Neural progenitor cell (in vitro differentiated cells): ENCODE data around the gene THOC5. TPM values are rescaled to one million over a fixed set of nuclear protein-coding genes. Genes with fewer than 3 reads are reported as not detected.

Experiments
- DNase-seq: peaks from one replicate; pipeline ENCODE4 v3.0.0-alpha.2; 2016; ENCODE audit warnings: low spot score
- H2AFZ ChIP-seq: fragments of 200-600 bp; sonication (generic); replicated peaks from 2 replicates; pipeline ENCODE4 v1.6.1; 2016; ENCODE audit warnings: antibody characterized with exemption
- H3F3A ChIP-seq: fragments of 200-600 bp; sonication (generic); 2 replicates; pipeline ENCODE4 v1.6.1; 2016; ENCODE audit warnings: antibody characterized with exemption, low read depth
- H3K27ac ChIP-seq: fragments of 200-600 bp; sonication (generic); 2 replicates; pipeline ENCODE4 v1.5.1; 2016; ENCODE audit warnings: mild to moderate bottlenecking
- H3K27me3 ChIP-seq: fragments of 200-600 bp; sonication (generic); 2 replicates; pipeline ENCODE4 v1.6.1; 2016; ENCODE audit warnings: mild to moderate bottlenecking, moderate library complexity
- H3K36me3 ChIP-seq: fragments of 200-600 bp; sonication (generic); 2 replicates; pipeline ENCODE4 v1.5.1; 2016
- H3K4me1 ChIP-seq: fragments of 200-600 bp; sonication (generic); 2 replicates; pipeline ENCODE4 v1.6.1; 2016; ENCODE audit warnings: mixed run types
- H3K4me2 ChIP-seq: fragments of 200-600 bp; sonication (generic); 2 replicates; pipeline ENCODE4 v1.6.1; 2016
- H3K4me3 ChIP-seq: fragments of 200-600 bp; sonication (generic); 2 replicates; pipeline ENCODE4 v1.5.1; 2016
- H3K79me2 ChIP-seq: fragments of 200-600 bp; sonication (generic); 2 replicates; pipeline ENCODE4 v1.6.1; 2016; ENCODE audit warnings: low read depth
- H3K9ac ChIP-seq: fragments of 200-600 bp; sonication (generic); 2 replicates; pipeline ENCODE4 v1.6.1; 2016
- H3K9me3 ChIP-seq: fragments of 200-600 bp; sonication (generic); 2 replicates; pipeline ENCODE4 v1.5.1; 2016; ENCODE audit warnings: low read depth
- H4K20me1 ChIP-seq: fragments of 200-600 bp; sonication (generic); 2 replicates; pipeline ENCODE4 v1.6.1; 2016; ENCODE audit warnings: low read depth
- H3K27ac Mint-ChIP-seq: 3 replicates; pipeline ENCODE4 v1.8.0; 2021; ENCODE audit warnings: mixed read lengths
- H3K27me3 Mint-ChIP-seq: 2 replicates; pipeline ENCODE4 v1.8.0; 2022; ENCODE audit warnings: low read depth, mild to moderate bottlenecking, inconsistent platforms, moderate library complexity, mixed read lengths; ENCODE audit not compliant: insufficient read depth
- H3K36me3 Mint-ChIP-seq: 3 replicates; pipeline ENCODE4 v1.8.0; 2021; ENCODE audit warnings: mixed read lengths
- H3K4me1 Mint-ChIP-seq: 3 replicates; pipeline ENCODE4 v1.8.0; 2021; ENCODE audit warnings: mixed read lengths
- H3K4me3 Mint-ChIP-seq: 3 replicates; pipeline ENCODE4 v1.8.0; 2021; ENCODE audit warnings: mild to moderate bottlenecking, moderate library complexity, mixed read lengths
- H3K9me3 Mint-ChIP-seq: 3 replicates; pipeline ENCODE4 v1.8.0; 2020; ENCODE audit warnings: mixed read lengths
- CTCF ChIP-seq: fragments of 200-600 bp; sonication (generic); IDR thresholded peaks from 2 replicates; pipeline ENCODE4 v1.5.1; 2017; ENCODE audit warnings: antibody characterized with exemption, mild to moderate bottlenecking
- EZH2 ChIP-seq: fragments of 200-600 bp; sonication (generic); IDR thresholded peaks from 2 replicates; pipeline ENCODE4 v1.6.1; 2017; ENCODE audit warnings: antibody characterized with exemption, mild to moderate bottlenecking, moderate library complexity
- EZH2phosphoT487 ChIP-seq: fragments of 200-600 bp; sonication (generic); IDR thresholded peaks from 2 replicates; pipeline ENCODE4 v1.6.1; 2017; ENCODE audit warnings: antibody characterized with exemption
- total RNA-seq: library from RNA; depleted of rRNA; stranded (reverse); fragments of >200 nt; gene quantifications from 2 replicates; pipeline ENCODE4 v1.2.3, GENCODE V29; 2015; ENCODE audit warnings: low replicate concordance

THOC5 gene
- total RNA-seq, 1 donor from 2014 or later, result 42.9 TPM

- H3K4me3 Mint-ChIP-seq, result no peak overlapping the region
- peaks cover 22% of the 10 kb centered on the region for H3K4me1 ChIP-seq
- peaks cover 4% of the 10 kb centered on the region for H3K27me3 Mint-ChIP-seq
- H4K20me1 ChIP-seq, result no peaks in the 10 kb centered on the region
- no peak for TF ChIP-seq EZH2phosphoT487
- no peak for TF ChIP-seq CTCF
- no peak for TF ChIP-seq EZH2
- peak overlapping the region; percentile 72 for H3K27ac Mint-ChIP-seq
- H3K79me2 ChIP-seq, result no peaks in the 10 kb centered on the region
- H3K27ac ChIP-seq, result no peak overlapping the region
- H3K4me1 Mint-ChIP-seq, result peaks cover 29% of the 10 kb centered on the region
- no peaks in the 10 kb centered on the region for H3K36me3 ChIP-seq
- H2AFZ ChIP-seq, result no peak overlapping the region
- H3K4me2 ChIP-seq, result no peak overlapping the region
- H3K9me3 ChIP-seq, result no peaks in the 10 kb centered on the region
- no peak overlapping the region for H3K9ac ChIP-seq
- H3K27me3 ChIP-seq, result no peaks in the 10 kb centered on the region
- peaks cover 27% of the 10 kb centered on the region for H3F3A ChIP-seq
- no peaks in the 10 kb centered on the region for H3K9me3 Mint-ChIP-seq
- no peak for DNase-seq
- H3K36me3 Mint-ChIP-seq, result no peaks in the 10 kb centered on the region
- H3K4me3 ChIP-seq, result no peak overlapping the region
Observed at GRCh38 chr22:29458551-29458950, 95.0 kb downstream of the THOC5 start.

- no peaks in the 10 kb centered on the region for H3K36me3 Mint-ChIP-seq
- H3K4me2 ChIP-seq, result no peak overlapping the region
- H3K9me3 ChIP-seq, result no peaks in the 10 kb centered on the region
- TF ChIP-seq EZH2 (no peak), CTCF (no peak), EZH2phosphoT487 (no peak)
- H3K27me3 ChIP-seq, result no peaks in the 10 kb centered on the region
- no peak overlapping the region for H3K9ac ChIP-seq
- H3K36me3 ChIP-seq, result no peaks in the 10 kb centered on the region
- peak; percentile 82 for DNase-seq
- H3K4me1 Mint-ChIP-seq, result peaks cover 29% of the 10 kb centered on the region
- H3K79me2 ChIP-seq, result no peaks in the 10 kb centered on the region
- H3F3A ChIP-seq, result peaks cover 27% of the 10 kb centered on the region
- peaks cover 4% of the 10 kb centered on the region for H3K27me3 Mint-ChIP-seq
- no peaks in the 10 kb centered on the region for H4K20me1 ChIP-seq
- no peak overlapping the region for H3K4me3 ChIP-seq
- H3K27ac Mint-ChIP-seq, result peak overlapping the region; percentile 83
- H2AFZ ChIP-seq, result peak overlapping the region; percentile 94
- H3K4me1 ChIP-seq, result peaks cover 22% of the 10 kb centered on the region
- H3K9me3 Mint-ChIP-seq, result no peaks in the 10 kb centered on the region
- H3K27ac ChIP-seq, result no peak overlapping the region
- peak overlapping the region; percentile 41 for H3K4me3 Mint-ChIP-seq
Observed at GRCh38 chr22:29457730-29458129, 95.8 kb downstream of the THOC5 start.

- Histone ChIP-seq H3K9me3 (no peaks in the 10 kb centered on the region), H3K4me2 (peak overlapping the region; percentile 71), H3K27me3 (no peaks in the 10 kb centered on the region), H3K36me3 (no peaks in the 10 kb centered on the region), H4K20me1 (no peaks in the 10 kb centered on the region), H3K9ac (no peak overlapping the region), H3K27ac (no peak overlapping the region), H3K4me1 (peaks cover 22% of the 10 kb centered on the region), H2AFZ (peak overlapping the region; percentile 91), H3F3A (peaks cover 27% of the 10 kb centered on the region), H3K79me2 (no peaks in the 10 kb centered on the region), H3K4me3 (peak overlapping the region; percentile 14)
- Mint-ChIP-seq H3K4me3 (peak overlapping the region; percentile 21), H3K36me3 (no peaks in the 10 kb centered on the region), H3K27ac (peak overlapping the region; percentile 88), H3K27me3 (peaks cover 1% of the 10 kb centered on the region), H3K9me3 (no peaks in the 10 kb centered on the region), H3K4me1 (peaks cover 29% of the 10 kb centered on the region)
- DNase-seq, result peak; percentile 80
- TF ChIP-seq EZH2phosphoT487 (no peak), CTCF (no peak), EZH2 (no peak)
Observed at GRCh38 chr22:29456211-29456671, 97.3 kb downstream of the THOC5 start.

Other genes with a start within 250 kb of the THOC5 start
- 0.95 and 5.1 TPM in 2 replicates for gene GAS2L1, start 247.1 kb downstream of the THOC5 start, total RNA-seq
- gene RASL10A, start 238.1 kb downstream of the THOC5 start, total RNA-seq, result 0.09 and 0.26 TPM in 2 replicates
- 34.7 and 57.0 TPM in 2 replicates for gene AP1B1, start 165.2 kb downstream of the THOC5 start, total RNA-seq
- not detected in 2 replicates for gene RFPL1, start 115.2 kb downstream of the THOC5 start, total RNA-seq
- 0.31 and 0.43 TPM in 2 replicates for gene NEFH, start 73.5 kb downstream of the THOC5 start, total RNA-seq
- 266 and 311 TPM in 2 replicates for gene NIPSNAP1, start 27.4 kb upstream of the THOC5 start, total RNA-seq
- 18.7 and 28.1 TPM in 2 replicates for gene NF2, start 49.9 kb upstream of the THOC5 start, total RNA-seq
- gene CABP7, start 166.2 kb upstream of the THOC5 start, total RNA-seq, result 0.09 TPM in 1 of 2 replicates, not detected in the other
- gene ZMAT5, start 213.2 kb upstream of the THOC5 start, total RNA-seq, result 20.8 and 26.7 TPM in 2 replicates
- 48.7 and 57.5 TPM in 2 replicates for gene UQCR10, start 213.6 kb upstream of the THOC5 start, total RNA-seq